NCI-H187 treated with DMSO at 0.1 percent for 48 hours (cell line): ENCODE data around the gene TP73.

ENCODE experiments used
- DNase-seq: peaks from one replicate; lab custom pipeline; 2025; lab: John Stamatoyannopoulos, UW

The TP73 gene

GRCh38 chr1:3634059-3634800 is 18.1 kb upstream of the TP73 start:
- DNase-seq: no peak

GRCh38 chr1:3636080-3636479 is 16.2 kb upstream of the TP73 start:
- no peak for DNase-seq

DNA sequence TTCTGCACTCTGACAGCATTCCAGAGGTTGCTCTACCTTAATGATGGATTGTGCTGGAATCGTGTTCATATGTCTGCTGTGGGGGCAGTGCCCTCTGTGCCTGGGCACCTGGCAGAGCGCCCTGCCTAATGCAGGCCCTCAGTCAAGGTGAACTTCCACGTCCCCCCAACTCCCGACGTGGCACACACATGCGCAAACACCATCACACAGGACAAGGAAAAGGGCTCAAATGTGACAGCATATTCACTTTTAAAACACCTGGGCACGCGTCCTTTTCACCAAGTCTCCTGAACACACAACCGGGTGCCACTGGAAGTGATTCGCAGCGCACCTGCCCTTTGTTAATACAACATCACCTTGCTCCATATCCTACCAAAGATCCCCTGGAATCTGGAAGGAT is 15.8 kb upstream of the TP73 start:
- DNase-seq: no peak

DNA sequence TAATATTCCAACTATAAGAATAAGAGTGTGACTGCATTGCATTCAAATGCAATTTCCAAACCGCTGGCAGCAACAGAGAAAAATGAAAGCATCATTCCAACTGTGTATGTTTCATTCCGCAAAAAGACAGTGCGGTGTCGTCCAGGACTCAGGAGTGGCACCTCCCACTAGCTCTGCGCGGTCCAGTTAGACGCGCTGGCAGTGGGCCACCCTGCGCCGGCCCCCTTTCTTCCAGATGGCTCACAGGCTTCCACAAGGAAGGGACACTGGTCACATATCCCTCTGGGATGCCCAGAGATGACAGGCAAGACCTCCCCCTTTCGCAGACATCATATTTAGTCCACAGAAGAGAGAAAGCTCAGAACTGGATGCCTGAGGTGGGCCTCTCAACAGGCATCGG is 14.3 kb upstream of the TP73 start:
- DNase-seq: no peak

- DNase-seq: no peak
Measured at GRCh38 chr1:3638676-3639075, 13.6 kb upstream of the TP73 start.

DNA sequence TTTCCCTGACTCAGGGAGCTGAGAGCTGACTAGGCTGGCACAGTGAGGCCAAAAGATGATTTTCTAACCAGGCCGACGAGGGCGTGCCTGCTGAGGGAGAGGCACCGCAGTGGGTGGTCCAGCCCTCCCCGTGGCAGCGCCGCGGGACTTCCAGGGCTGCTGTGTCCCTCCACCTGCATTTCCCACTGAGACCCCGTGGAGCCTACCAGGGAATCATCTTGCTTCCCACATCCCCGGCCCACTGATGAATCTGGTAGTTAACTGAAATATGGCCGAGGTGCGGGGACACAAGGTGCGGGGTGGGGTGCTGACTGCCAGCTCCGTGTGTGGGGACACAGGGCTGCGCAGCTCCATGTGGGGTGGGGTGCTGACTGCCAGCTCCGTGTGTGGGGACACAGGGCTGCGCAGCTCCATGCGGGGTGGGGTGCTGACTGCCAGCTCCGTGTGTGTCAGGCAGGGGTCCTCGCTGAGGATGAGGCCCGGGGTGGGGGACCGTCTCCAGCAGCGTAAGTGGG is 12.9 kb upstream of the TP73 start:
- DNase-seq: no peak

GRCh38 chr1:3640121-3640837 is 12.0 kb upstream of the TP73 start:
- DNase-seq: no peak

GRCh38 chr1:3641046-3641760 is 11.1 kb upstream of the TP73 start:
- DNase-seq: no peak

- no peak for DNase-seq
Measured at GRCh38 chr1:3641816-3642215, 10.5 kb upstream of the TP73 start.

- no peak for DNase-seq
Measured at GRCh38 chr1:3642919-3643675, 9.2 kb upstream of the TP73 start.

DNA sequence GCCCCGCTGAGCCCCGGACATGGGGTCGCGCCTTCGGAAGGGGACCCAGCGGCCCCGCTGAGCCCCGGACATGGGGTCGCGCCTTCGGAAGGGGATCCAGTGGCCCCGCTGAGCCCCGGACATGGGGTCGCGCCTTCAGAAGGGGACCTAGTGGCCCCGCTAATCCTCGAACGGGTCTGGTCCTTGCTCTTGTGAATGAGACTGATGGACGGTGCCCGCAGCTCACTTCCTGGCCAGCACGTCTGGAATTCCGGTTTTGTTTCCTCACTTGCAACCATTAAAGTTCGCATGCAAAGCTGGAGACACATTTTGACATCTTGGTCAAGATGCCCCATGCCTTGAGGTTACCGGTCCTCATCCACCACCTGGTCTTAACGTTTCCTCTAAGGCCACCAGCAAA is 8.0 kb upstream of the TP73 start:
- DNase-seq: no peak

GRCh38 chr1:3645247-3645646 is 7.1 kb upstream of the TP73 start:
- no peak for DNase-seq

DNA sequence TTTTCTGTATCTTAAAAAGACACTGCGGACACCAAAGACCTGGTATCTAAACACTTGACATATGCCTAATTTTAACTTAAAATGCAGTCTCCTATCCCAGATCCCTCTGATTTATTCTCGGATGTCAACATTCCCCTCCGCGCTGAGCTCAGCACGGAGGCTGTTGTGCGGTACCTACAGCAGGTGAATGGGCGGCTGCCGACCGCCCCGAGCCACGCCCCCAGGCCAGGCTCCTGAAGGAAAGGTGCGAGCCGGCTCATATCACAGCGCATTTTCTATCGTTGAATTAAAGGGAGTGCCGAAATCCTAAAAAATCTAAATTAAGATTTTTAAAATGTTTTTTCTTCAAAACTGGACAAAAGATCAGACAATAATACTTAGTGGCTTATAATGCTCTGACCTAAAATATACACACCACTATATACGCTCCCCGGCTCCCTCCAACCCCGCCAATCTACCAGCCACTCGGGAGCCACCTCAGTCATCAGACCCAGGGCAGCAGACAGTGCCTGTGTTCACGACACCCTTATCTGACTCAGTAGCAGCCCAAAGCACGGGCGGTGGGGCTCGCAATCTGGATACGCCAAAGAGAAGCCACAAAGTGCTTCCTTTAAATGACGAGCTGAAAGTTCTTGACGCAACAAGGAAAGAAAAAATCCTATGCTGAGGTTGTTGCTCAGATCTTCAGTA is 6.5 kb upstream of the TP73 start:
- no peak for DNase-seq

- no peak for DNase-seq
Measured at GRCh38 chr1:3646596-3646995, 5.7 kb upstream of the TP73 start.

DNA sequence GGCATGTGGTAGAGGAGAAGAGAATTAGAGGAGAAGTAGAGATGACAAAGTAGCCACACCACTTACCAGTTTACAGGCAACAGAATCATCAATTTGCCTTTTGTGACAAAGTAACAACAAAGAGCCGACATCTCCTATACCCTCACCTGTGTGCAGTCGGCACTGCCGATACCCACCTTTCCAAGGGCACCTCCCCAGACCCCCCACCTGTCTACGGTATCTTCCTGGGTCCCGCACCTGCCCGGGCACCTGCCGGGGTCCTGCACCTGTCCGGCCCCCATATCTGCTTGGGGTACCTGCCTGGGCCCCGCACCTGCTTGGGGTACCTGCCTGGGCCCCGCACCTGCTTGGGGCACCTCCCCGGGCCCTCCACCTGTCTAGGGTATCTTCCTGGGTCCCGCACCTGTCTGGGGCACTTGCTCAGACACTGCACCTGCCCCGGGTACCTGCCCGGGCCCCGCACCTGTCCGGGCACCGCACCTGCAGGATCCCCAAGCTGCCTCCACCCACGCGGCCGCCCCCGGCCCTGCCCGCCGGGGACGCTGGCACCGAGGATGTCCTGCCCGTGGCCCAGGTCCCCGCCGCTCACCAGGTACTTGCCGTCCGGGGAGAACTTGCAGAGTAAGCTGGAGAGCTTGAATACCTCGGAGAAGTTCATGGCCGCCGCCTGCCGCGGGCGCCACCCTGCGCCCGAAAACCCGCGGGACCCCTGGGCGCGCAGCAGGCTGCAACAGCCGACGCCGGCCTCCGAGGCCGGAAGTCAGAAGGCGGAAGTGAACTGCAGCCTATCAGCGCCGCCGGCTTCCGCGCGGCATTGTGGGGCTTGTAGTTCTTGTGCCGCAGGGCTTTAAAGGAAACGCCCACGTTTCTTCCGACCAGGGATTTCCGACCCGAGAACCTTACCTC is 2.7 kb upstream of the TP73 start, which contains the start of gene WRAP73:
Gene WRAP73, minus strand, starts transcription at position 762 of the 906 bp plus-strand sequence. Its CDS starts 104 bp downstream, at position 658.
- no peak for DNase-seq

GRCh38 chr1:3650248-3651025 is 1.9 kb upstream of the TP73 start:
- DNase-seq: no peak

GRCh38 chr1:3651026-3651929 is 1.0 kb upstream of the TP73 start:
- no peak for DNase-seq

DNA sequence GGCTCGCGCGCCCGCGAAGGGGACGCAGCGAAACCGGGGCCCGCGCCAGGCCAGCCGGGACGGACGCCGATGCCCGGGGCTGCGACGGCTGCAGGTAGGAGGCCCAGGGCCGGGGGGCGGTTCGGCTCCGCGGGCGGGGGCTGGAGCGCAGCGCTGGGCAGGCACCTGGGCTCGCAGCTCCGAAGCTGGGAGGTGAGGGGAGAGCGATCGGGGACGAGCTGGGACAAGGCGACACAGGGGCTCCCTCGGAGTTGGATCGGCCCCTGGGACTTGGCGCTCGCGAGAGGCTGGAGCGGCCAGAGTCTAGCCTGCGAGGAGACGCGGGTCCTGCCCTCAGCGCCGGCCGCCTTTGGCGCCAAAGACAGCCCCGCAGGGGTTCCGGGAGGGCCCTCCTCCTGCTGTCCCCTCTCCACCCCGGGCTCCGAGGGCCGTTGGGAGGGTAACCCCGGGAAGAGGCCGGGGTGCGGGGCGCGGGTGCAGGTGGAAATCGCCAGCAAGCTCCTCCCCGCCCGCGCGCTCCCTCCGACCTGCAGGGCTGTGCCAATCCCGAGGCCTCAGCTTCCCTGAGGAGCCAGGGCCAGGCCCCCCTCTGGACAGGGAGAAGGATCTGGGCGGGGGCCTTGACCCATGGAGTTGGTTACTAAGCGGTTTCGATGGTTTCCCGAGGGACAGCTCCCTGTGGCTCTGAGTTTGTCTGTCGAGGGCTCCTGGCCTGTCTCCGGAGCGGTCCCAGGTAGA is 401 bp downstream of the TP73 start:
- DNase-seq: no peak
